Measurements from ENCODE around the gene ORAI1.
"Not testable (repeated sequence)": the region's sequence is repeated elsewhere in the genome, so short reads cannot be mapped to it uniquely, and the experiment has no call there.

ORAI1 gene

GRCh38 chr12:121626087-121626852 is at the start of gene ORAI1:
Gene ORAI1 (plus strand): TSS chr12:121626530.
- peak; percentile 97 for DNase-seq

- DNase-seq: peak; percentile 59
These were observed 49.4 kb upstream of the ORAI1 start for GRCh38 chr12:121576851-121577391.

GRCh38 chr12:121577443-121578180 is 48.7 kb upstream of the ORAI1 start:
- DNase-seq: no peak

DNA sequence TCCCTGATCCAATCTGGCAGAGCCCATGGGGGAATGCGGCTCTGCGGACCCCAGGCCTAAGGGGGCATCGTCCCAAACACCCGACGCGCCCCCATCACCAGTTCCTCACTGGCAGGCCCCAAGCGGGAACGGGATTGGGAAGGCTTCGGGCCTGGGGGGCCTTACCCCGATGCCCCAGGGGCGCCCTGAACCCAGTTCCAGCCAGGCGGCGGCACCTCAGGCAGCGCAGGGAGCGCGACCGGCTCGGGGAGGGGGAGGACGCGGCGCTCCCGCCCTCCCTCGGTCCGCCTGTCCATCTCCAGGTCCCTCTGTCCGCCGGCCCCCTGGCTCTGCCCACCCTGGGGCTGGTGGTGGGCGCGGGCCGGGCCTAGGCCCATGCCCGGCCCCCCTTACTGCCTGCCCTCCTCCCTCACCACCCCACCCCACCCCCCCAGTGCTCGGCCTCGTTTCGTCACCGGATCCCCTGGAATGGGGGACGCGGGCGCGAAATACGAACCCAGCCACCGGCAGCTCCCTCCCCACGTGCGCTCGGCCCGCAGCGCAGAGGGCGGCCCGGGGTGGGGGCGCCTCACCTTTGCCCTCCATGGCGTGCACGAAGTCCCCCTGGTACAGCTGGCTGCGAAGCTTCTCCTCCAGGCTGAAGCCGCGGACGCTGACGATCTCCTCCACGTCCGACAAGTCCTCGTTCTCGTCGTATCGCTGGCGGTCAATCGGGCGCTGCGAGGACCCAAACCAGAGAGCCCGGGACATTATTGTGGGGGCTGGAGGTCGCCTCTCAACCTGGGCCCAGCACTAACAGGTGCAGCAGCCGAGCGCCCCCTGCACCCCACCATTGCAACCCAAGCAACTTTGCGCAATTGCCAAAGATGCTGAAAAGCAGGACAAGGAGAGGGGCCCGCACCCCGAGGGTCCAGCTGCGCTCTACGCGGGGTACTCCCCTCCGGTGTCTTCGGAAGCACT is 47.8 kb upstream of the ORAI1 start:
- DNase-seq: peak; percentile 48

DNA sequence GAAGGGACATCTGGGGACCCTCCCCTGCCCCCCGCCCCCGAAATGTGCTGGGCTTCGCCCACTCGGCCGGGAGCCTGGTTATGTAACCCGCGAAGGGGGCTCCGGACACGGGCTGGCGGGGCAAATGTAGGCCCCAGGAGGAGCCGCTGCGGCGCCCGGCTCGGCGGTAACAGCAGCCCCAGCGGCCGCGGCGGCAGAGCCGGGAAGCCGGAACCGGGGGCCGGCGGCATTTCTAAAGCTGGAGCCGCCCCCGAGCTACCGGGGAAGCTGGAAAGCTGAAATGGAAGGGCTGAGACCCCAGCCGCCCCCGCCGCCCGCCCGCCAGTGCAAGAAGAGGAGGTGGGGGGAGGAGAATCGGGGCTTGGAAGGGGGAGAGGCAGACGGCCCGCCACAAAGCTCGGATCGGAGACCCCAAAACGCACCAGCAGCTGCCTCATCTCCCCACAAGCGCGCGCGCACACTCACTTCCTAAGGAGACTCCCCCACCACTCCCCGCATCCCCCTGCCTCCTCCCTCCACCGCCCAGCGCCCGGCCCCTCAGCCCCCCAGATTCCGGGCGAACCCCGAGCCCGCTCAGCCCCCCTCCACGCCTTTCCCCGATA is 47.0 kb upstream of the ORAI1 start:
- peak; percentile 60 for DNase-seq

DNA sequence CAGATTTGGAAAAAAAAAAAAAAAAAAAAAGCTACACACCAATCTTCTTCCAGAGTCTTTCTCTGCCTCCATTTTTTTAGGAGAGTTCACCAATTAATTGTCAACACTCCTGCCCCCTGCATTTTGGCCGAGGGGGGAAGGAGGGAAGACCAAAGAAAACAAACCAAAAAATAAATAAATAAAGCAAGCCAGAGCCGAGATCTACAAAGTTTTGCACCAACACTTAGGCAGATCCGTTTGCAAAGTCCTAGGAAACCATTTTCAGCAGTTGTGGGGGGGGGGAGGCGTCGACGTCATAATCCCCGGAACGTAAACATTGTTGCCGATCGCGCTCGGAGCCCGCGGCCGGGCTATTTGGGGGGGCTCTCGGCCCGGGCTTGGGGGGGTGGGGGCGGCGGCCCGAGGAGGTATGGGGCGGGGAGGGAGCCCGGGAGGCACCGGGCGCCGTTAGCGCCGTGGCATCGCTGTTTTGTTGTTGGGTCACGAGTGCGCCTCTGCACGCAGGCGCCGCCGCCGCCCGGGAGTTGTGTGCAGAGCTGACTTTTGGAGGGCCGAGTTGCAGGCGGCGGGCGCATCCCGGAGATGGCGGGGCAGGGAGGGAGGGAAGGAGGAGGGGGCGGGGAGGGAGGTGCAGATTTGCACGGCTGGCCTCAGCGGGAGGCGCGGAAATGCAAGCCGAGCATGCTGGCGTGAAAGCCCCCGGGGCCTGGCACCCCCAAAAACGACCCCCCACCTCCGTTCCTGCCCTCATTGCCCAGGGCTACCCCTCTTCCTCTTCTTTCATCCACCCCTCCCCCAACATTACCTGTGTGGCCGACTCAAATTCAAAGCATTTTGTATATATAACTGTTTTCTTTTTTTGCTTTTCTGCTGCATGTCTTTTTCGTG is 46.1 kb upstream of the ORAI1 start:
- DNase-seq: peak; percentile 87

GRCh38 chr12:121580959-121581685 is 45.2 kb upstream of the ORAI1 start, which contains the start of gene KDM2B:
Gene KDM2B (minus strand): TSS chr12:121581023. CDS start chr12:121580911, 112 bp downstream.
- peak; percentile 58 for DNase-seq

DNA sequence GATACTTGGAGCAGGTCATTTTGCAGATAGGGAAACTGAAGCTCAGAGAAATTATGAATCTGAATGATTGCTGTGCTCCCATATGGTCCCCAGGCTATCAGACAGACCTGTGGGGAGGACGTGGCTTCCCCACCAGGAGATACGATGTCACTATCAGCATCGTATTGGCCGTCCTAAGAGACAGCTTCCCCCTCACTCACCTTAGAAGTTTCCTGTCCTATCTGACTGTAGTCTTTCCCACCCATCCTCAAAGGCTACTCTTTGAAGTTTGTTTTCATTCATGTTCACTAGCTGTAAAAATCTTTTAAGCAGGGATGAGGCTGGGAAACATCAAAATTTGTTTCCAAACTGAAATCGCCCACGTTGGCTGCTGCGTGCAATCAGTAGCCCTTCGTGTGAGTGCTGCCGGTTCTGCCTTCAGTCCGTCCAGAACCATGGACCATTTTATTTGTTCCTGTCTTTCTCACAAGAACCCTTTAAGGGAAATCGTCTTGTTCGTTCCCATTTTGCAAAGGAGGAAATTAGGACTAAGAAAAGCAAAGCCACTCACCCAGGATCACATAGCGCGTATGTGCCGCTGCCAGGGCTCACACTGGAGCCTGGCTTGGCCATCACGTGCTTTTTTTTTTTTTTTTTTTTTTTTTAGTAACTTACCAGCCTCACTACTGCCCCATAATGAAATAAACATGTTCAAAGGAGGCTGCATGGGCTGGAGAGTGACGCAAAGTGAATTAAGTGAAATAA is 44.5 kb upstream of the ORAI1 start:
- no peak for DNase-seq

DNA sequence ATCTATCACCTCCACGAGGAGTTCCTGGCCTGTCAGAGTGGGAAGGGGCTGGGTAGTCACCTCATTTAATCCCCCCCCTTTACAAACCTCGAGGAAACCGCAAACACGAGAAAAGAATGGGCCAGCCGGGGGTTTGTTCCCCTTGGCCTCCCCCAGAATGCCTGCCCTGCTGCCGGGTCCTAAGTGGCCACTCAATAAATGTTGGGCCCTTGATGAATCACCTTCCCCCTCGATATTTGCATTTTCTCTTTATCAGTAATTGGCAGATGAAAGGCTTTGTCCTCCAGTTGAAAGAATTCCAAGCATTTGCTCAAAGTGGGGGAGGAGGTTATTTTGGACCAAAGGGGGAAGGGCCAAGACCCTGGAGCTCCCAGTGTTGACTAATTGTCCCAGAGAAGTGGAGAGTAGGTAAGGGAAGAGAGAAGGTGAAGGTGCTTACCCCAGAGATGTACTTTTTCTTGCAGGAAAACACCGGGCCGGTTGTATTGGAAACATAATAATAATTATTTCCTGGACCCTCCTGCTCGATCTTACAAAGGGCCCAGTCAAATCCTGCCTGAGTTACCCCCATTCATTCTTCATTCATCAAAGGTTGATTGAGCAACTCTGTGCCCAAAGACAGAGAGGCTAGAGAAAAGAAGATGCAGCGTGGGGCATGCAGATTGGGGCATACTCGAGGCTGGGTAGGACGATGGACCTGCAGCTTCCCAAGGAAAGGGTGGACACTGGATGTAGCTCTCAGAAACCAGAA is 43.6 kb upstream of the ORAI1 start:
- DNase-seq: no peak

DNA sequence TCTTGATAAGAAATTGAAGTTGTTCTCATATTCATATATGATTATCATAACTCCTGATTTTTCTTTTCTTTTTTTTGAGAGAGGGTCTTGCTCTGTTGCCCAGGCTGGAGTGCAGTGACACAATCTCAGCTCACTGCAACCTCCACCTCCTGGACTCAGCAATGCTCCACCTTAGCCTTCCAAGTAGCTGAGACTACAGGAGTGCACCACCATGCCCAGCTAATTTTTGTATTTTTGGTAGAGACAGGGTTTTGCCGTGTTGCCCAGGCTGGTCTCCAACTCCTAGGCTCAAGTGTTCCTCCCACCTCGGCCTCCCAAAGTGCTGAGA is 43.0 kb upstream of the ORAI1 start:
- not testable (repeated sequence) for DNase-seq

GRCh38 chr12:121584885-121585284 is 41.4 kb upstream of the ORAI1 start:
- DNase-seq: not testable (repeated sequence)

- DNase-seq: peak; percentile 29
These were observed 35.7 kb upstream of the ORAI1 start for GRCh38 chr12:121590476-121591143.

GRCh38 chr12:121592320-121592719 is 34.0 kb upstream of the ORAI1 start:
- no peak for DNase-seq

- no peak for DNase-seq
These were observed 30.8 kb upstream of the ORAI1 start for GRCh38 chr12:121595520-121595919.

DNA sequence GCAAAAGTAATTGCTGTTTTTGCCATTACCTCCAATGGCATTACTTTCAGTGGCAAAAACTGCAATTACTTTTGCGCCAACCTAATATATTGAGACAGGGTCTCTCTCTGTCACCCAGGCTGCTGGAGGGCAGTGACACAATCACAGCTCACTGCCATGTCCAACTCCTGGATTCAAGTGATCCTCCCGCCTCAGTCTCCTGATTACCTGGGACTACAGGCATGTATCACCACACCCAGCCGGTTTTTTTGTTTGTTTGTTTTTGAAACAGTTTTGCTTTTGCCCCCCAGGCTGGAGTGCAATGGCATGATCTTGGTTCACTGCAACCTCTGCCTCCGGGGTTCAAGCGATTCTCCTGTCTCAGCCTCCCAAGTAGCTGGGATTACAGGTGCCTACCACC is 29.8 kb upstream of the ORAI1 start:
- no peak for DNase-seq

DNA sequence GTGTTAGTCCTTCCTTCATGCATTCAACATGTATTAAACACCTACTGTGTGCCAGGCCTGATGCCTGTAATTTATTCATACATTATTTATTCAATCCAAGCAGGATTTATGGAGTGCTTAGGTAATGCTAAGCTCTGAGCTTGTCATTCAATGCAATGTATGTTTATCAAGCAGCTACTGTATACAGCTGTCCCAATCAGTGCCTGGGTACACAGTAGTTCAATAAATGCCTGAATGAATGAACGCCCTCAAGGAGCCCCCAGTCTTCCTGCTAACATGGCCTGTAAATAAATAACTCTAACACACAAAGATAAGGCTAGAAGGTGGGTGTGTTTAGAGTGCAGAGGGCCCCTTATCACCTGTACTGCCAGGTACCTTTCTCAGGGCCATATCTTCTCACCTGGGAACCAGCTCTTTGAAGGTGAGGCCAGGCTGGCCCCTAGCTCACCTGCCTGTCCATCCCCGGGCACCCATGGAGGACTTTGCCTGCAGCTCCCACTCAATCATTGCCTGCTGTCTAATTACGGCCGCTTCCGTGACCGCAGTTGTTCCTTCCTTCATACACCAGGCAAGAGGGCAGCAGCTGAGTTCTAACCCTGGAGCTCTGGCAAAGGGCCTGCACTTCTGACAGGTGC is 25.5 kb upstream of the ORAI1 start:
- peak; percentile 47 for DNase-seq

GRCh38 chr12:121602766-121603165 is 23.6 kb upstream of the ORAI1 start:
- DNase-seq: no peak

GRCh38 chr12:121603581-121603980 is 22.7 kb upstream of the ORAI1 start:
- no peak for DNase-seq
